ENCODE measurements around the gene KRT83.
"Not testable (repeated sequence)": the region's sequence is repeated elsewhere in the genome, so short reads cannot be mapped to it uniquely, and the experiment has no call there.

Gene KRT83

DNA sequence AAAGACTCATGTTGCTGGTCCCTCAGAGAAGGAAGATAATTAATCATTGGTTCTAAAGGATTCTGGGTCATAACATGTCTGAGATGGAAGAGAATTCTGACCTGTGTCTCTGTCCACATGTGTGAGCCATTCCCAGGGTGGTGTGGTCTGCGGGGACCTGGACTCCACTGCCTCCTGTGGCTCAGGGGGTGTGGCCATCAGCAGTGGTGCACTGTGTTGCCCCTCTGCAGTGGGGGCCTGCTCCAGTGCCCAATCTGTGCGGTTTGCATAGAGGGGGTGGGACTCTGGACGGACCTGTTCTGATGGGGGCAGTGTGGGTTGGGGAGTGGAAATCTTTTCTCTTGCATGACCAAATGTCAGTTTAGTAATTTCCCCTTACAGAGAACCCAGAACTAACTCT lies 32.6 kb upstream of the KRT83 start:
- DNase-seq (ENCODE audit: low spot score) = no peak

- DNase-seq (ENCODE audit: low spot score) = no peak
Measured at GRCh38 chr12:52352951-52353350, 31.8 kb upstream of the KRT83 start.

DNA sequence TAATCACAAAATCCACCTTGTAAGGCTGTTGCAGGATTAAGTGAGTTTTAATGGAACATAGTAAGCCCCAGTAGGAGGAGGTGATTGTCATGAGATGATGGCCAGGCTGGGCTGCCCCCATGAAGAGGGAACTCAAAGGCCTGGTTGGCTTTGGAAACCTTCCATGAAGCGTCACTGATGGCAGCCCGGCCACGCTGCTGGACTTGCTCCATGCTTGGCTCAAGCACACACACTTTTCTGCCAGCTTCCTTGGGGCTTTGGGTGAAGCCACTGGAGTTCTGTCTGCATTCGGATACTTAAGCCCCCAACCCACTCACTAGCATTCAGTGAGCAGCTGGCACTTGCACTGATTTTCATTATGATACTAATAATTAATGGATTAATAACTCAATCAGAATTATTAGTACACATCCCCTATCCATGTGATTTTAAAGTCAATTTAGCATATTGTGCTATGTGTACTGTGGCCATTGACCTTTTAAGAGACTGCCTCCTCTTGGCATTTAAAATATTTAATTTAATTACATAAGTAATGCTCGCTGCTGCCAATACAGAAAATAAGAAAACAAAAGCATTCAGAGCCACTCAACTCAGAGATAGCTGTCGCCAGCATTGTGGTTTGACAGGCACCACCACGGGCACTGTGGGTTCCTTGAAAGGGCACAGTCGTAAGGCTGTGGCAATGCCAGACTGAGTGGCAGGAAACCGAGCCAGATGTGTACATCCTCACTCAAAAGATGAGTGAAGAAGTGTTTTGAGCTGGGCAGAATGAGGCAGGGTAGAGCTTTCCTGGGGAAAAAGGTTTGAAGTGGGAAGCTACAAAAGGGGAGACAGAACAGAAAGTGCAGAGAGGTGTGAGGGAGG lies 30.2 kb upstream of the KRT83 start:
- DNase-seq (ENCODE audit: low spot score) = no peak

- DNase-seq (ENCODE audit: low spot score) = no peak
Measured at GRCh38 chr12:52350786-52351185, 29.6 kb upstream of the KRT83 start.

- DNase-seq (ENCODE audit: low spot score) = no peak
Measured at GRCh38 chr12:52350021-52350620, 28.9 kb upstream of the KRT83 start.

- DNase-seq (ENCODE audit: low spot score) = no peak
Measured at GRCh38 chr12:52349196-52349595, 28.0 kb upstream of the KRT83 start.

GRCh38 chr12:52347551-52348510 lies 26.6 kb upstream of the KRT83 start:
- no peak for DNase-seq (ENCODE audit: low spot score)

- no peak for DNase-seq (ENCODE audit: low spot score)
Measured at GRCh38 chr12:52347016-52347415, 25.8 kb upstream of the KRT83 start.

DNA sequence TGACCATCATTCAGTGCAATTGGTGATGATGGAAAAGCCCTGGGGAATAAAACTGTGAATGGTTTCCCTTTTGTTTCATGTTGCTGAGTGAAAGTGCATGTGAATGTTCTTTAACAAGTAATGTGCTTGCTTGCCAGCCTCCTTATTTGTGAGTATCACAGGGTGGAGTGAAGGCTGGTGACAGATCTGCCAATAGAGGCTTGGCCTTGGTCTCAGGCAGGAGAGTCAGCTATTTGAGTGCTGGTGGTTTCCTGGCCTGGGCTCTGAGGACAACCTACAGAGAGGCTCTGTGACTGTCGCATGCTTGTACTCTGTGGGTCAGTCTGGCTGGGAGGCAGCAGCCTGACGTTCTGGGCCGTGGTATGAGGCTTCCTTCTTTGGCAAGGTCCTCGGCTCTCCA lies 25.4 kb upstream of the KRT83 start:
- no peak for DNase-seq (ENCODE audit: low spot score)

GRCh38 chr12:52345041-52345440 lies 23.8 kb upstream of the KRT83 start:
- DNase-seq (ENCODE audit: low spot score) = not testable (repeated sequence)

GRCh38 chr12:52344111-52344510 lies 22.9 kb upstream of the KRT83 start:
- no peak for DNase-seq (ENCODE audit: low spot score)

GRCh38 chr12:52343550-52343949 lies 22.4 kb upstream of the KRT83 start:
- no peak for DNase-seq (ENCODE audit: low spot score)

DNA sequence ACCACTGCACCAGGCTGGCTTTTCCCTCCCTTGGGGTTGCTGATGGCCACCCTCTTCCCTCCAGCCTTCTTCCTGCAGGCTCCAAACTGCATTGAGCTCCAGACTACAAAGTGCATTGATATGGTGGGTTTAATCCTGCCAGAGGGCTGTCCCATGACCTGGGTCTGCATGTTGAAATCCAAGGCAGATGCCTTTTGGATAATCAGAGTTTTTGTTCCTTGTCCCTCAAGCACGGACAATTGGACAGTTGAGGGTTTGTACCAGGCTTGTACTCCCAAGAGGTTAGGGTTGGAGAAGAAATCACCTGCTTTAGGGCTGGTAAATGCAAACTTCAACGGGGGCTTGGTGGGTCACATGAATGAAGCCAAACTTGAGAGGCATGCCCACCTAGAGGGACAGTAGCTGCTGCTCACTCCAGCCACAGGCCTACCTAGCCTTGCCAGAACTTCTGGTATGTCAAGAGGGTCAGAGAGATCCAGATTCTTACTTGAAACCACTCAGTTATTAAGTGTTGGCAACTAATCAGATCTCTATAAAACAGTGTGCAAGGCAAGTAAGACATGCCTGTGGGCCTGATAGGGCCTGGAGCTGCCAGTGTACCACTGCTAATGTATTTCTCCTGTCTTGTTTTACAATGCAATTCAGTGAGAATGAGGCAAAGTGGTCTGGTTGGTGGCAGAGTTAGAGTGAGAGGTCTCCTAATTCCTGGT lies 21.7 kb upstream of the KRT83 start:
- no peak for DNase-seq (ENCODE audit: low spot score)

GRCh38 chr12:52341066-52341580 lies 19.9 kb upstream of the KRT83 start:
- DNase-seq (ENCODE audit: low spot score) = no peak

DNA sequence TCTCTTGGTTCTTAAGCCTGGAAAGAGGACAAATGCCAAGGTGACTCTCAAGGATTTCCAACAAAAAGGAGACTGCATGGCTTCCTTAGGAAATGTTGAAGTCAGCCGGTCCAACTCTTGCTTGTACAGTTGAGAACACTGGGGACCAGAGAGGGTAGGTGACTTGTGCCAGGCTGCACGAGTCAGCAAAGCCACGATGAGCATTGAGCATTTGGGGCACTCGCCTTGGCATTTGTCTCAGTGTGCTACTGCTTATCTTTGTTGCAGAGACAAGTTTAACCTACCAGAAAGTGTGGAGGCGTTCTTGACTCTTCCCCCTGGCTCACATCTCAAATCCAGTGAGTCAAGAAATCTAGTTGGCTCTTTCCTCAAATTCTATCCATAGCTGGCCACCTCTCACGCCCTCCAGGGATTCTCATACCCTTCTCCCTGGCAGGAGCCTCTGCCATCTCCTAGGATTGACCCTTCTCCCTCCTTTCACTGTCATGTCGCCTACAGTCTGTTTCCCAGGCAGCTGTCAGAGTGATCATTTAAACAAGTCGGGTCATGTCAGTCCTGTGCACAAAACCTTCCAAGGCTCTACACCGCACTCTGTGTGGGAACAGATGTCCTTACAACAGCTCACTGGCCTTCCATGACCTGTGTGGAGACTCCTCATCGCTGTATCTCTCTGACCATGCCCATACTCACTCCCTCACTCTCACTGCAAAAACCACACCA lies 17.2 kb upstream of the KRT83 start:
- DNase-seq (ENCODE audit: low spot score) = no peak

- no peak for DNase-seq (ENCODE audit: low spot score)
Measured at GRCh38 chr12:52337054-52337453, 15.9 kb upstream of the KRT83 start.

GRCh38 chr12:52336641-52337040 lies 15.4 kb upstream of the KRT83 start:
- DNase-seq (ENCODE audit: low spot score) = no peak

DNA sequence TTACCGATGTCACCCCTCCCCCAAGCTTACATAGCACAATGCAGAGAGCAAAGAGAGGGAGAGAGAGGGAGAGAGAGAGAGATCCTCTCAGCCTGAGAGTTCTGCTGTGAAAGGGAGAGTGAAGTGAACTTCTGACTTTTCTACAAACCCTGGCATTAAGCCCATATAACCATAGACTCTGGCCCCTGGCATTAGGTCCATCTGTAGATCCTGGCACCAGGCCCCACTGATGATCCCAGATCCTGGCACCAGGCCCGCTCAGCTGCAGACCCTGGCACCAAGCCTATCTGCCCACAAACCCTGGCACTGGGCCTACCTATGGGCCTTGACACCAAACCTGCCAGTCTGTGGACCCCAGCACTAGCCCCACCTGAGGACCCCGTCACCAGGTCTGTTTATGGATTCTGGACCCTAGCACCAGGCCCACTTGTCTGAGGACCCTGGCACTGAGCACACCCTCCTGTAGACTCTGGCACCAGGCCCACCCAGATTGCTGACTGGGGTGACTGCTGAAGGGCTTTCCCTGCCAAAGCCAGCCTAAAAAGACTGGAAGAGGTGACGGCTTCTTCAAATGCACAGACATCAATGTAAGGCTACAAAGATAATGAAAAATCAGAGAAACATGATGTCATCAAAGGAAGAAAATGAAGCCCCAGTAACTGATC lies 14.5 kb upstream of the KRT83 start:
- DNase-seq (ENCODE audit: low spot score) = no peak

GRCh38 chr12:52334185-52334584 lies 13.0 kb upstream of the KRT83 start:
- no peak for DNase-seq (ENCODE audit: low spot score)

- DNase-seq (ENCODE audit: low spot score) = no peak
Measured at GRCh38 chr12:52333321-52333720, 12.1 kb upstream of the KRT83 start.
